ENCODE data around the gene P2RY11.

DNA sequence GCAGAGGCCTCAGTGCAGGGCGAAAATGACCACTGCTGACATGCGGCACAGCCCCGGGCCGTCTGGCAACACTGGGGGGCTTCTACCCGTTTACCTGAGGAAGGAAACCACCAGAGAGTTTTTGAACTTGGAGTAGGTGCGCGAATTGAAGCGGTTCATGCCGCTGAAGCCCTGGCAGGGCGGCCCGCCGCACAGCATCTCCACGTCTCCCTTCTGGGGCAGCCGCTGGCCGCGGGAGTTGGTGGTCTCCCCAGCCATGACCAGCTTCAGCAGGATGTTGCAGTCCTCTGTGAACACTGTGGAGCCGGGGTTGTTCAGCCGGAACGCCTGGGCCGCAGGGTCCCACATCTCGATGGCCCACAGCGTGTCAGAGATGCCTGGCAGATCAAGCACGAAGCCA is 28.5 kb downstream of the P2RY11 start:
- no peak for TF ChIP-seq POLR2AphosphoS5 (IDR thresholded peaks at IDR 0.05)
- TF ChIP-seq, protein P1, sequence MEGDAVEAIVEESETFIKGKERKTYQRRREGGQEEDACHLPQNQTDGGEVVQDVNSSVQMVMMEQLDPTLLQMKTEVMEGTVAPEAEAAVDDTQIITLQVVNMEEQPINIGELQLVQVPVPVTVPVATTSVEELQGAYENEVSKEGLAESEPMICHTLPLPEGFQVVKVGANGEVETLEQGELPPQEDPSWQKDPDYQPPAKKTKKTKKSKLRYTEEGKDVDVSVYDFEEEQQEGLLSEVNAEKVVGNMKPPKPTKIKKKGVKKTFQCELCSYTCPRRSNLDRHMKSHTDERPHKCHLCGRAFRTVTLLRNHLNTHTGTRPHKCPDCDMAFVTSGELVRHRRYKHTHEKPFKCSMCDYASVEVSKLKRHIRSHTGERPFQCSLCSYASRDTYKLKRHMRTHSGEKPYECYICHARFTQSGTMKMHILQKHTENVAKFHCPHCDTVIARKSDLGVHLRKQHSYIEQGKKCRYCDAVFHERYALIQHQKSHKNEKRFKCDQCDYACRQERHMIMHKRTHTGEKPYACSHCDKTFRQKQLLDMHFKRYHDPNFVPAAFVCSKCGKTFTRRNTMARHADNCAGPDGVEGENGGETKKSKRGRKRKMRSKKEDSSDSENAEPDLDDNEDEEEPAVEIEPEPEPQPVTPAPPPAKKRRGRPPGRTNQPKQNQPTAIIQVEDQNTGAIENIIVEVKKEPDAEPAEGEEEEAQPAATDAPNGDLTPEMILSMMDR (IDR thresholded peaks at IDR 0.05): no peak
- TF ChIP-seq POLR2A (IDR thresholded peaks at IDR 0.05): no peak
